Measurements from ENCODE around the gene TCFL5.

GRCh38 chr20:62840244-62841197 lies 21.1 kb downstream of the TCFL5 start:
- TF ChIP-seq CTCF (IDR thresholded peaks at IDR 0.05) (no peak), SIN3A (IDR thresholded peaks at IDR 0.05; ENCODE audit: borderline replicate concordance, insufficient read depth, low read depth, low read length) (no peak), TCF7L2 (IDR thresholded peaks at IDR 0.05; ENCODE audit: low read depth, low read length) (no peak), POLR2AphosphoS5 (IDR thresholded peaks at IDR 0.05; ENCODE audit: low read depth, low read length) (no peak)
